BE2C (cell line): ENCODE measurements around the gene SEC14L6.

Experiments used
- DNase-seq: peaks from one replicate; pipeline ENCODE4 v3.0.0-alpha.2; 2020
- H3K27me3 ChIP-seq: fragments of 250-450 bp; sonication (Bioruptor Pico); 2 replicates; pipeline ENCODE4 v1.5.1; 2020; ENCODE audit warnings: mild to moderate bottlenecking
- H3K36me3 ChIP-seq: fragments of 250-450 bp; sonication (Bioruptor Pico); 2 replicates; pipeline ENCODE4 v1.5.1; 2020; ENCODE audit warnings: mild to moderate bottlenecking
- H3K4me1 ChIP-seq: fragments of 250-450 bp; sonication (Bioruptor Pico); 2 replicates; pipeline ENCODE4 v1.5.1; 2020
- H3K4me3 ChIP-seq: 2 replicates; pipeline ENCODE4 v1.5.1; 2011; ENCODE audit warnings: low read depth, low read length
- H3K9me3 ChIP-seq: fragments of 250-450 bp; sonication (Bioruptor Pico); 2 replicates; pipeline ENCODE4 v1.5.1; 2020
- TF ChIP-seq, protein P1 (sequence below): IDR thresholded peaks from 2 replicates; pipeline ENCODE4 v1.5.1; 2012; ENCODE audit warnings: mild to moderate bottlenecking, low read depth, low read length

Gene SEC14L6

DNA sequence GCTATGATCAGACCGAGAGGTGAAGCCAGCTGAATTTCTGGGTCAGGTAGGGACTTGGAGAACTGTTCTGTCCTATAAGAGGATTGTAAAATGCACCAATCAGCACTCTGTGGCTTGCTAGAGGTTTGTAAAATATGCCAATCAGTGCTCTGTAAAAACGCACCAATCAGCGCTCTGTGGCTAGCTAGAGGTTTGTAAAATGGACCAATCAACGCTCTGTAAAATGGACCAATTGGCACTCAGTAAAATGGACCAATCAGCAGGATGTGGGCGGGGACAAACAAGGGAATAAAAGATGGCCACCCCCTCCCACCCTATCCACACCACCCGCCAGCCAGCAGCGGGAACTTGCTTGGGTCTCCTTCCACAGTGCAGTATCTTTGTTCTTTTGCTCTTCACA is 34.6 kb downstream of the SEC14L6 start:
- DNase-seq, result no peak
- no peaks in the 10 kb centered on the region for H3K36me3 ChIP-seq
- no peaks in the 10 kb centered on the region for H3K4me1 ChIP-seq
- no peaks in the 10 kb centered on the region for H3K27me3 ChIP-seq
- TF ChIP-seq, protein P1, sequence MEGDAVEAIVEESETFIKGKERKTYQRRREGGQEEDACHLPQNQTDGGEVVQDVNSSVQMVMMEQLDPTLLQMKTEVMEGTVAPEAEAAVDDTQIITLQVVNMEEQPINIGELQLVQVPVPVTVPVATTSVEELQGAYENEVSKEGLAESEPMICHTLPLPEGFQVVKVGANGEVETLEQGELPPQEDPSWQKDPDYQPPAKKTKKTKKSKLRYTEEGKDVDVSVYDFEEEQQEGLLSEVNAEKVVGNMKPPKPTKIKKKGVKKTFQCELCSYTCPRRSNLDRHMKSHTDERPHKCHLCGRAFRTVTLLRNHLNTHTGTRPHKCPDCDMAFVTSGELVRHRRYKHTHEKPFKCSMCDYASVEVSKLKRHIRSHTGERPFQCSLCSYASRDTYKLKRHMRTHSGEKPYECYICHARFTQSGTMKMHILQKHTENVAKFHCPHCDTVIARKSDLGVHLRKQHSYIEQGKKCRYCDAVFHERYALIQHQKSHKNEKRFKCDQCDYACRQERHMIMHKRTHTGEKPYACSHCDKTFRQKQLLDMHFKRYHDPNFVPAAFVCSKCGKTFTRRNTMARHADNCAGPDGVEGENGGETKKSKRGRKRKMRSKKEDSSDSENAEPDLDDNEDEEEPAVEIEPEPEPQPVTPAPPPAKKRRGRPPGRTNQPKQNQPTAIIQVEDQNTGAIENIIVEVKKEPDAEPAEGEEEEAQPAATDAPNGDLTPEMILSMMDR, result no peak
- no peaks in the 10 kb centered on the region for H3K9me3 ChIP-seq
- H3K4me3 ChIP-seq, result no peak overlapping the region

DNA sequence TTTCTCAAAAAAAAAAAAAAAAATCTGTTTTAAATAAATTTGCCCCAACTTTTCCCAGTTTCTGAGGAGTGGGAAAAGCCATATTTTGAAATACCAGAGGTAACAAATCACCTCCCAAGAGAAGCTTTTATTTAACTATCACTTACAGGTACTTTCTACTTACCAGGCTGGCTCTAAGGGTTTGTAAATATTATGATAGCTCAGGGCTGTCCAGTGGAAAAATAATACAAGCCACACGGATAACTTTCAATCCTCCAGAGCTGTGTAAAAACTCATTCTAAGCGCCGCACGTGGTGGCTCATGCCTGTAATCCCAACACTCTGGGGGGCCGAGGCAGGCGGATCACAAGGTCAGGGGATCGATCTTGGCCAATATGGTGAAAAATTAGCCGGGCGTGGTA is 35.4 kb downstream of the SEC14L6 start:
- no peak for DNase-seq
- H3K4me1 ChIP-seq, result no peaks in the 10 kb centered on the region
- TF ChIP-seq, protein P1, result no peak

DNA sequence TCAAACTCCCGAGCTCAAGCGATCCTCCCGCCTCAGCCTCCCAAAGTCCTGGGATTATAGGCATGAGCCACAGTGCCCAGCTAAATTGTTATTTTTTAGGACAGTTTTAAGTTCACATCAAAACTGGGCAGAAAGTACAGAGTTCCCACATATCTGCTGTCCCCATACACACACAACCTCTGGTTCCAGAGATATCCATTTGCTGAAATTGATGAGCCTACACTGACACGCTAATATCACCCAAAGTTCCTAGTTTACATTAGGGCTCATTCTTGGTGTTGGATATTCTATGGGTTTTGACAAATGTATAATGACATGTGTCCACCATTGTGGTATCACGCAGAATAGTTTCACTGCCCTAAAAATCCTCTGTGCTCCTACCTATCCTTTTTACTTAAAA is 38.3 kb downstream of the SEC14L6 start:
- H3K4me1 ChIP-seq, result no peaks in the 10 kb centered on the region
- TF ChIP-seq, protein P1, result no peak

More for the DNA sequence above, 35.4 kb downstream of the SEC14L6 start:
- Histone ChIP-seq H3K27me3 (no peaks in the 10 kb centered on the region), H3K4me3 (no peak overlapping the region), H3K9me3 (no peaks in the 10 kb centered on the region), H3K36me3 (no peaks in the 10 kb centered on the region)

DNA sequence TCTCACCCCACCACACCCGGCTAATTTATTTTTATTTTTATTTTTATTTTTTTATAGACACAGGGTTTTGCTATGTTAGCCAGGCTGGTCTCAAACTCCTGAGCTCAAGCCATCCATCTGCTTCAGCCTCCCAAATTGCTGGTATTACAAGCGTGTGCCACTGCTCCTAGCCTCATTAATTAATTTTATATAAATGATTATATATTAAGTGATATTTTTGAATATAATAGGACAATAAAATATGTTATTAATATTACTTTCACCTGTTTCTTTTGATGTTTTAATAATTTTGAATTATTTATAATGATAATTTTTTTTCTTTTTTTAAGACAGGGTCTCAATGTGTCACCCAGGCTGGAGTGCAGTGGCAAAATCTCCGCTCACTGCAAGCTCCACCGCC is 38.9 kb downstream of the SEC14L6 start:
- H3K9me3 ChIP-seq, result no peaks in the 10 kb centered on the region
- no peaks in the 10 kb centered on the region for H3K4me1 ChIP-seq
- TF ChIP-seq, protein P1, result no peak
- DNase-seq, result no peak
- no peaks in the 10 kb centered on the region for H3K27me3 ChIP-seq
- H3K36me3 ChIP-seq, result no peaks in the 10 kb centered on the region
- H3K4me3 ChIP-seq, result no peak overlapping the region

More for the DNA sequence above, 38.3 kb downstream of the SEC14L6 start:
- H3K36me3 ChIP-seq, result no peaks in the 10 kb centered on the region
- no peaks in the 10 kb centered on the region for H3K27me3 ChIP-seq
- H3K9me3 ChIP-seq, result no peaks in the 10 kb centered on the region
- H3K4me3 ChIP-seq, result no peak overlapping the region
- no peak for DNase-seq

DNA sequence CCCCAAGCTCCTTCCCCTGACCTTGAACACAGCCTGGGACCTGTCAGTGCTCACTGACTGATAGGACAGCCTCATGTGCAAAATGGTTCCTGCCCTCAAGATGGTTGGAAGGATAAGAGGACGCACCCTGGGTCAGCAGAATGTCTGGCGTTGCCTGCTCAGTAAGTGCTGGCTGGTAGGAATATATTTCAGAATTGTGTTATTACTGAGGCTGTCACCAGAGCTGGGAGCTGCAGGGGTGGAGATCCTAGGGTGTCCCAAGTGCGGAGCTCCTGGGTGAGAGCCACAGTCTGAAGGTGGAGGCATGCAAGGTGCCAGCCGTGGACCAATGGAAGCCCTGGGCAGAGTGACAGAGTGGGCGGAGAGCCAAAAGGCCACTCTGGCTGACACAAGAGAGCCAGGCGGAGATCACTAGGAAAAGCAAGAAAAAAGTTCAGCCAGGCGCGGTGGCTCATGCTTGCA is 40.0 kb downstream of the SEC14L6 start:
- H3K9me3 ChIP-seq, result no peaks in the 10 kb centered on the region
- H3K27me3 ChIP-seq, result no peaks in the 10 kb centered on the region
- no peaks in the 10 kb centered on the region for H3K36me3 ChIP-seq
- H3K4me3 ChIP-seq, result no peak overlapping the region
- TF ChIP-seq, protein P1, result no peak
- H3K4me1 ChIP-seq, result no peaks in the 10 kb centered on the region
- DNase-seq, result peak; percentile 19

DNA sequence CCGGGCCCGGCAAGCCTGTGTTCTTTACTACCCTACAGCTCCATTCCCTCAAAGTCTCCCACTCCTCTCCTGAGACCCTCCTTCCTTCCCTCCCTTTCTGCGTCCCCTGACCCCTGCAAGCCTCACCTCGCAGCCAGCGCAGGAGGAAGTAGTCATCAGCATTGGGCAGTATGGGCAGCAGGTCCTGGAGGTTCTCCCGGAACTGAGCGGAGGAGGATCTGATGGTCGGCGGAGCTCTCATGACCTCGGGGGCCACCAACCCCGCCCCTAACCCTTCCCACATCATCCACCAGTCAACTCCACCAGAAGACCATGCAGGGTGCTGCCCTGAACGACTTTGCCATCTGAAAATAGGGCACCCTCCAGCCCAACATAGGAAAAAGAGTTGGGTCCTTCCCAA is 43.0 kb downstream of the SEC14L6 start:
- Histone ChIP-seq H3K36me3 (no peaks in the 10 kb centered on the region), H3K4me1 (no peaks in the 10 kb centered on the region), H3K9me3 (no peaks in the 10 kb centered on the region), H3K4me3 (no peak overlapping the region), H3K27me3 (peaks cover 5% of the 10 kb centered on the region; the same call in 1 of the 2 replicates)
- DNase-seq, result no peak
- TF ChIP-seq, protein P1, result no peak
